Suprapubic skin (tissue), 3 donors: ENCODE results near the gene FLOT1.

ENCODE experiments used
- POLR2AphosphoS5 ChIP-seq, 3 donors: sonication (generic); formaldehyde crosslinking; IDR thresholded peaks; one replicate each; pipeline ENCODE4 v1.6.1; 2017; ENCODE audit warnings: antibody characterized with exemption in 3 of 3
- TF ChIP-seq, protein P1 (sequence below), 2 donors: fragments of 200-600 bp in 1 of 2; fragments of 450-650 bp in 1 of 2; sonication (generic) in 1 of 2; IDR thresholded peaks; one replicate each; pipeline ENCODE4 v1.5.1; 2016 to 2019; ENCODE audit warnings: antibody characterized with exemption in 2 of 2, mild to moderate bottlenecking in 1 of 2, moderate library complexity in 1 of 2

DNA sequence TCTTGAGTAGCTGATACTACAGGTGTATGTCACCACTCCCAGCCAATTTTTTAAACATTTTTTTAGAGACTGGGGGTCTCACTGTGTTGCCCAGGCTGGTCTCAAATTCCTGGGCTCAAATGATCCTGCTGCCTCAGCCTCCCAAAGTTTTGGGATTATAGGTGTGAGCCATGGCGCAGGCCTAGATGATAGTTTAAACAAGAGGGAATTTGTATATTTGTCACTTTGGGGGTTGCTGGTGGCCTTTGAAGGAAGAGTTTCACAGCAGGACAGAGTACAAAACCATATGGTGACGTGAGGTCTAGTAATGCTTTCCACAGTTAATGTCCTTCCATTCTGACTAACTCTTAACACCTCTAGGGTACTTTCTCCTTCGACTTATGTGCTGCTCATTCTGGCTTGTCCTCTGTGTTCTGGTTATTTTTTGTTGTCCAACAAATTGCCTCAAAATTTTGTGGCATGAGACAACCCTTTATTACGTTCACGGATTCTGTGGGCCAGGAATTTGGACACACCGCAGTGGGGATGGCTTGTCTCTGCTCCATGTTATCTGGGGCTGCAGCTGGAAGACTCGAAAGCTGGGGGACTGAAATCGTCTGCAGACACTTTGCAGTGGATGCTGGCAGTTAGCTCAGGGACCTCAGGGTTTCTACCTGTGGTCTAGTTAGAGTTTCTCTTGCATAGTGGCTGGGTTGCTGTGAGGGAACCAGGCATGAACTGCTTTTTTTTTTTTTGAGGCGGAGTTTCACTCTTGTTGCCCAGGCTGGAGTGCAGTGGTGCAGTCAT is 24.9 kb upstream of the FLOT1 start:
- no peak for TF ChIP-seq POLR2AphosphoS5 (IDR thresholded peaks at IDR 0.05)
- TF ChIP-seq, protein P1, sequence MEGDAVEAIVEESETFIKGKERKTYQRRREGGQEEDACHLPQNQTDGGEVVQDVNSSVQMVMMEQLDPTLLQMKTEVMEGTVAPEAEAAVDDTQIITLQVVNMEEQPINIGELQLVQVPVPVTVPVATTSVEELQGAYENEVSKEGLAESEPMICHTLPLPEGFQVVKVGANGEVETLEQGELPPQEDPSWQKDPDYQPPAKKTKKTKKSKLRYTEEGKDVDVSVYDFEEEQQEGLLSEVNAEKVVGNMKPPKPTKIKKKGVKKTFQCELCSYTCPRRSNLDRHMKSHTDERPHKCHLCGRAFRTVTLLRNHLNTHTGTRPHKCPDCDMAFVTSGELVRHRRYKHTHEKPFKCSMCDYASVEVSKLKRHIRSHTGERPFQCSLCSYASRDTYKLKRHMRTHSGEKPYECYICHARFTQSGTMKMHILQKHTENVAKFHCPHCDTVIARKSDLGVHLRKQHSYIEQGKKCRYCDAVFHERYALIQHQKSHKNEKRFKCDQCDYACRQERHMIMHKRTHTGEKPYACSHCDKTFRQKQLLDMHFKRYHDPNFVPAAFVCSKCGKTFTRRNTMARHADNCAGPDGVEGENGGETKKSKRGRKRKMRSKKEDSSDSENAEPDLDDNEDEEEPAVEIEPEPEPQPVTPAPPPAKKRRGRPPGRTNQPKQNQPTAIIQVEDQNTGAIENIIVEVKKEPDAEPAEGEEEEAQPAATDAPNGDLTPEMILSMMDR (IDR thresholded peaks at IDR 0.05): no peak
